AG09319 (cell line): ENCODE measurements around the gene CKS1B.
"Not testable (repeated sequence)": the region's sequence is repeated elsewhere in the genome, so short reads cannot be mapped to it uniquely, and the experiment has no call there.

Experiments used
- DNase-seq: peaks from one replicate; pipeline ENCODE4 v3.0.0-alpha.2; 2010; ENCODE audit warnings: low read depth; ENCODE audit errors: extremely low read depth
- CTCF ChIP-seq: IDR thresholded peaks from 2 replicates; pipeline ENCODE4 v1.5.1; 2011; ENCODE audit warnings: low read depth, mild to moderate bottlenecking, inconsistent platforms, low read length, moderate library complexity

Gene CKS1B

GRCh38 chr1:154990276-154990675, 15.8 kb downstream of the CKS1B start:
- DNase-seq, result no peak
- no peak for TF ChIP-seq CTCF

- no peak for DNase-seq
- peak; percentile 16 for TF ChIP-seq CTCF
These were observed 18.5 kb downstream of the CKS1B start for GRCh38 chr1:154992721-154993571.

GRCh38 chr1:154993572-154994268, 19.2 kb downstream of the CKS1B start, which contains the start of gene LENEP:
Gene LENEP (plus strand): TSS chr1:154993586. CDS start chr1:154993608, 22 bp downstream.
- no peak for DNase-seq

GRCh38 chr1:154994269-154994587, 19.7 kb downstream of the CKS1B start:
- TF ChIP-seq CTCF, result no peak
- DNase-seq, result no peak

More at GRCh38 chr1:154993572-154994268, 19.2 kb downstream of the CKS1B start, which contains the start of gene LENEP:
- no peak for TF ChIP-seq CTCF

- DNase-seq, result no peak
- no peak for TF ChIP-seq CTCF
These were observed 20.1 kb downstream of the CKS1B start for GRCh38 chr1:154994591-154994990.

- not testable (repeated sequence) for DNase-seq
- peak; percentile 61 for TF ChIP-seq CTCF
These were observed 21.0 kb downstream of the CKS1B start for GRCh38 chr1:154995301-154995983.
